ENCODE measurements around the gene ITGAL.
A peak's percentile ranks its signal among the peaks of the same experiment; 100 is the strongest.
"Not testable (repeated sequence)": the region's sequence is repeated elsewhere in the genome, so short reads cannot be mapped to it uniquely, and the experiment has no call there.

Gene ITGAL

GRCh38 chr16:30533748-30534367, 61.3 kb downstream of the ITGAL start:
- ATAC-seq (ENCODE audit: low read depth) = no peak; the same call in 2 of the 3 replicates
- no peaks in the 10 kb centered on the region for H3K9me3 ChIP-seq (ENCODE audit: severe bottlenecking)
- no peak for DNase-seq (ENCODE audit: low spot score)
- TF ChIP-seq CTCF (IDR thresholded peaks at IDR 0.05; ENCODE audit: poor library complexity, severe bottlenecking) = no peak
- no peaks in the 10 kb centered on the region for H3K27me3 ChIP-seq (ENCODE audit: insufficient read depth, poor library complexity, severe bottlenecking)
- H3K36me3 ChIP-seq (ENCODE audit: low read depth) = peaks cover 14% of the 10 kb centered on the region; the same call in 1 of the 2 replicates
- H3K27ac ChIP-seq (ENCODE audit: poor library complexity, severe bottlenecking) = peak overlapping the region; percentile 71
- peaks cover 2% of the 10 kb centered on the region for H3K4me1 ChIP-seq (ENCODE audit: insufficient read depth, poor library complexity, severe bottlenecking)
- peak overlapping the region; percentile 60 for H3K4me3 ChIP-seq (ENCODE audit: severe bottlenecking)

GRCh38 chr16:30534368-30535105, 62.0 kb downstream of the ITGAL start, which contains the start of gene ZNF747:
TSS of gene ZNF747 (minus strand) at chr16:30534858. CDS start at chr16:30534679, 179 bp downstream.
- H3K27ac ChIP-seq (ENCODE audit: poor library complexity, severe bottlenecking) = peak within 1 kb of the TSS; percentile 71
- DNase-seq (ENCODE audit: low spot score) (no peak), ATAC-seq (ENCODE audit: low read depth) (peak; percentile 74)
- H3K4me3 ChIP-seq (ENCODE audit: severe bottlenecking) = peak within 1 kb of the TSS; percentile 60
- peaks cover 14% of the 10 kb centered on the region; the same call in 1 of the 2 replicates for H3K36me3 ChIP-seq (ENCODE audit: low read depth)
- no peaks in the 10 kb centered on the region for H3K27me3 ChIP-seq (ENCODE audit: insufficient read depth, poor library complexity, severe bottlenecking)
- H3K4me1 ChIP-seq (ENCODE audit: insufficient read depth, poor library complexity, severe bottlenecking) = peaks cover 2% of the 10 kb centered on the region
- no peaks in the 10 kb centered on the region for H3K9me3 ChIP-seq (ENCODE audit: severe bottlenecking)
- no peak for TF ChIP-seq CTCF (IDR thresholded peaks at IDR 0.05; ENCODE audit: poor library complexity, severe bottlenecking)

- Histone ChIP-seq H3K36me3 (ENCODE audit: low read depth) (peaks cover 14% of the 10 kb centered on the region; the same call in 1 of the 2 replicates), H3K4me3 (ENCODE audit: severe bottlenecking) (peak overlapping the region; percentile 60), H3K9me3 (ENCODE audit: severe bottlenecking) (no peaks in the 10 kb centered on the region), H3K27me3 (ENCODE audit: insufficient read depth, poor library complexity, severe bottlenecking) (no peaks in the 10 kb centered on the region), H3K27ac (ENCODE audit: poor library complexity, severe bottlenecking) (peak overlapping the region; percentile 71), H3K4me1 (ENCODE audit: insufficient read depth, poor library complexity, severe bottlenecking) (peaks cover 2% of the 10 kb centered on the region)
- TF ChIP-seq CTCF (IDR thresholded peaks at IDR 0.05; ENCODE audit: poor library complexity, severe bottlenecking) = no peak
- ATAC-seq (ENCODE audit: low read depth) (no peak), DNase-seq (ENCODE audit: low spot score) (no peak)
These were observed 62.7 kb downstream of the ITGAL start for GRCh38 chr16:30535106-30535776.

GRCh38 chr16:30535777-30536190, 63.2 kb downstream of the ITGAL start:
- H3K36me3 ChIP-seq (ENCODE audit: low read depth) = peaks cover 14% of the 10 kb centered on the region; the same call in 1 of the 2 replicates
- peaks cover 2% of the 10 kb centered on the region for H3K4me1 ChIP-seq (ENCODE audit: insufficient read depth, poor library complexity, severe bottlenecking)
- peak overlapping the region; percentile 60 for H3K4me3 ChIP-seq (ENCODE audit: severe bottlenecking)
- ATAC-seq (ENCODE audit: low read depth) = peak; percentile 87
- H3K27me3 ChIP-seq (ENCODE audit: insufficient read depth, poor library complexity, severe bottlenecking) = no peaks in the 10 kb centered on the region
- no peak for DNase-seq (ENCODE audit: low spot score)
- peak overlapping the region; percentile 71 for H3K27ac ChIP-seq (ENCODE audit: poor library complexity, severe bottlenecking)
- no peaks in the 10 kb centered on the region for H3K9me3 ChIP-seq (ENCODE audit: severe bottlenecking)
- peak; percentile 80 for TF ChIP-seq CTCF (IDR thresholded peaks at IDR 0.05; ENCODE audit: poor library complexity, severe bottlenecking)

- not testable (repeated sequence) for DNase-seq (ENCODE audit: low spot score); H3K4me1 ChIP-seq (ENCODE audit: insufficient read depth, poor library complexity, severe bottlenecking); H3K27me3 ChIP-seq (ENCODE audit: insufficient read depth, poor library complexity, severe bottlenecking); H3K4me3 ChIP-seq (ENCODE audit: severe bottlenecking); ATAC-seq (ENCODE audit: low read depth); H3K9me3 ChIP-seq (ENCODE audit: severe bottlenecking)
- Histone ChIP-seq H3K36me3 (ENCODE audit: low read depth) (peaks cover 11% of the 10 kb centered on the region; the same call in 1 of the 2 replicates), H3K27ac (ENCODE audit: poor library complexity, severe bottlenecking) (peak overlapping the region; percentile 71)
These were observed 64.0 kb downstream of the ITGAL start for GRCh38 chr16:30536391-30537024.

Measured in RWPE2 (cell line).